Brain microvascular endothelial cell (primary cell): ENCODE results near the gene GJD3.
A peak's percentile ranks its signal among the peaks of the same experiment; 100 is the strongest.

Experiments used
- DNase-seq: peaks from one replicate; pipeline ENCODE4 v3.0.0-alpha.2; 2020
- H3K27ac ChIP-seq: fragments of 250-450 bp; sonication (Bioruptor Pico); 2 replicates; pipeline ENCODE4 v1.5.1; 2020; ENCODE audit warnings: mild to moderate bottlenecking, moderate library complexity
- H3K27me3 ChIP-seq: fragments of 250-450 bp; sonication (Bioruptor Pico); replicated peaks from 2 replicates; pipeline ENCODE4 v1.5.1; 2020; ENCODE audit warnings: mild to moderate bottlenecking
- H3K36me3 ChIP-seq: fragments of 250-450 bp; sonication (Bioruptor Pico); replicated peaks from 2 replicates; pipeline ENCODE4 v1.5.1; 2020; ENCODE audit warnings: mild to moderate bottlenecking
- H3K4me3 ChIP-seq: 2 replicates; pipeline ENCODE4 v1.5.1; 2011; ENCODE audit warnings: low read depth, mild to moderate bottlenecking, control low read depth, low read length, moderate library complexity
- CTCF ChIP-seq: IDR thresholded peaks from 2 replicates; pipeline ENCODE4 v1.5.1; 2011; ENCODE audit warnings: low read depth, mild to moderate bottlenecking, moderate library complexity, low read length, control low read depth, inconsistent platforms; ENCODE audit errors: missing control alignments
- in situ Hi-C: cut with HindIII; loops from 2 replicates; pipeline ENCODE4 v1.10.0; 2017; ENCODE audit warnings: low sequenced_read_pairs, low pct_ligation_motif_present

Gene GJD3

GRCh38 chr17:40346765-40347158 is 17.8 kb downstream of the GJD3 start:
- no peak for TF ChIP-seq CTCF
- no peak for DNase-seq
- Histone ChIP-seq H3K27me3 (no peaks in the 10 kb centered on the region), H3K4me3 (no peak overlapping the region), H3K27ac (no peak overlapping the region), H3K36me3 (peaks cover 28% of the 10 kb centered on the region)
- in situ Hi-C loops = no loop called here

DNA sequence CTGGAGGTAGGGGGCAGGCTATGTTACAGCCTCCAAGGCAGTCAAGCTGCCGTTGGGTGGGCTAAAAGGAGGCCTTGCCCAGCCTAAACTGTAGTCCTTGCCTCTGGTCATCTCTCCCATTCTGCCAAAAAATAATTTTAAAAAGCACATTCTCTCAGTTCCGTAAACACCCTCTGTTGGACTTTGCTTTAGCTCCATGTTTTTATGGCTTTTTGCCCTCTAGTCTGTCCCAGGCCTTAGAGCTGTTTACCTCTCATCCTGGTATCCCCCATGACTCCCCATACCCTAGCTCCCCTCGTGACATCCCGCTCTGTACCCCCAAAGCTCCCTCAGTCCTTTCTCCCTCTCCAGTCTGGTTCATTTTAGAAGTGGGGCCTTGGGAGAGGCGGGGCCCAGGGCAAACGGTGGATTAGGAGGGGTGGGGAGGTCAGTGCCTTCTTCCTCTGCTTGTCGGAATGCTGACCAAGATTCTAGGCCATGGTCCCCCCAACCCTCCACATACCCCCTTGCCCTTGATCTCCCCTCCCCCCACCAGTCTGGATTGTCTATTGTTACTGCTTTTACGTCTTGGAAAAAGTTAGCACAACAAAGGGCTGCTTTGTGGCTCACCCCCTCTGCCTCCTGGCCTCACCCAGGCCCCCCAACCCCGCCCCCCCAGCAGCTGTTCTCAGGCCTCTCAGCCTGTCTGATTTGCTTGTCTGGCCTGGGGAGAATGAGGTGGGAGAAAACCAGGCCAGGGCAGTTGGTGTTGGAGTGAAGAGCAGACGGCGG is 18.4 kb downstream of the GJD3 start:
- in situ Hi-C loops = no loop called here
- no peak for DNase-seq
- Histone ChIP-seq H3K27ac (peak overlapping the region; percentile 65), H3K4me3 (peak overlapping the region; percentile 81), H3K27me3 (no peaks in the 10 kb centered on the region), H3K36me3 (peaks cover 25% of the 10 kb centered on the region)
- TF ChIP-seq CTCF = no peak

GRCh38 chr17:40345161-40345993 is 19.2 kb downstream of the GJD3 start:
- DNase-seq = no peak
- Histone ChIP-seq H3K36me3 (peaks cover 21% of the 10 kb centered on the region), H3K4me3 (peak overlapping the region; percentile 81), H3K27me3 (no peaks in the 10 kb centered on the region), H3K27ac (peak overlapping the region; percentile 65)
- TF ChIP-seq CTCF = no peak
- in situ Hi-C loops = no loop called here

GRCh38 chr17:40344421-40345160 is 19.9 kb downstream of the GJD3 start:
- TF ChIP-seq CTCF = no peak
- no peak for DNase-seq
- Histone ChIP-seq H3K27ac (peak overlapping the region; percentile 65), H3K4me3 (peak overlapping the region; percentile 81), H3K27me3 (no peaks in the 10 kb centered on the region), H3K36me3 (peaks cover 14% of the 10 kb centered on the region)
- in situ Hi-C loops = no loop called here

DNA sequence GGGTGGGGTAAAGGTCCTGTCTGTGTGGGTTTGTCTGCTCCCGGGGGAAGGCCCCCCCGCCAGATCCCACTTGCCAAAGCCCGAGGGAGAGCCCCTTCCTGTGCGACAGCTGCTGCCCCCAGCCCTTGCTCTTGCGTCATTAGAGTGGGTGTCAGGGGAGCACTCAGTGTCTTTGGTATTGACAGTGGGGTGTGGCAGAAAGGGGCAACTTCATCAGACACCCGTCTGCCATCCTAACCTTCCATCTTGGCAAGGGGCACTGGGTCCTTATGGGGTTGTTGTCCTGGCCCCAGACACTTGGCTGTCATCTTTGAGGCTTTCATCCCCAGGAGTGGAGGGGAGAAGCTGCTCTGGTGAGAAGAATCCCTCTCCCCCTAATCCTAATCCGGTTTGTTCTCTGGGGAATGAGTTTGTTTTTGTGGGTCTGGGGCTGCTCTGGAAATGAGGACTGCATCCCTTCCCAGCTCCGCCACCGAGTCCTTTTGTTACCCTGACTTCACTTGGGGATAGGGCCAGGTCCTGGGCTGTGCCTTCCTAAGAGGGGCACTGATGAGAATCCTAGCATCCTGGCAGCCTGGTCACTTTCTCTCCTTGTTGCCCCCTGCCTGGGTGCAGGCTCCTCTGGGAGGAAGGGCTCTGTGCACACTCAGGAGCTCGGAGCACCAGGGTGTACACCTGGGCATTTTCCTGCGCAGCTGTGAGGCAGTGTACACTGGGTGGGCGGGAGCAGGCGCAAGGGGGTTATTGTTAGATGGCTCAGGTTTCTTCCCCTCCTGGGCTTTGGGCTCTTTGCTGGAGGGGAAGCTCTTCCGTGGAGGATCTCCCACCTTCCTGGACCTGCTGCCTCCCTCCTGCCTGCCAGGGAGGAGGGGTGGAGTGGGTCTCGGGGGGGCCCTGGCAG is 21.1 kb downstream of the GJD3 start:
- peaks cover 3% of the 10 kb centered on the region for H3K36me3 ChIP-seq
- H3K27ac ChIP-seq = peak overlapping the region; percentile 96
- no peak for DNase-seq
- in situ Hi-C loops = no loop called here
- H3K27me3 ChIP-seq = no peaks in the 10 kb centered on the region
- H3K4me3 ChIP-seq = peak overlapping the region; percentile 81
- TF ChIP-seq CTCF = no peak
